ENCODE measurements around the gene NMNAT2. TPM values are rescaled to one million over a fixed set of nuclear protein-coding genes. Genes with fewer than 3 reads are reported as not detected.

NMNAT2 gene
- polyA plus RNA-seq, 1 experiment = 0.19 TPM

- Histone ChIP-seq H3K4me3 (ENCODE audit: low read depth, low read length) (no peak overlapping the region), H3K27ac (ENCODE audit: low read depth, low read length) (no peak overlapping the region), H3K9me3 (ENCODE audit: control insufficient read depth, insufficient read depth, low read length) (no peaks in the 10 kb centered on the region), H3K27me3 (ENCODE audit: control insufficient read depth, insufficient read depth, low read length) (no peaks in the 10 kb centered on the region)
- TF ChIP-seq, protein P1, sequence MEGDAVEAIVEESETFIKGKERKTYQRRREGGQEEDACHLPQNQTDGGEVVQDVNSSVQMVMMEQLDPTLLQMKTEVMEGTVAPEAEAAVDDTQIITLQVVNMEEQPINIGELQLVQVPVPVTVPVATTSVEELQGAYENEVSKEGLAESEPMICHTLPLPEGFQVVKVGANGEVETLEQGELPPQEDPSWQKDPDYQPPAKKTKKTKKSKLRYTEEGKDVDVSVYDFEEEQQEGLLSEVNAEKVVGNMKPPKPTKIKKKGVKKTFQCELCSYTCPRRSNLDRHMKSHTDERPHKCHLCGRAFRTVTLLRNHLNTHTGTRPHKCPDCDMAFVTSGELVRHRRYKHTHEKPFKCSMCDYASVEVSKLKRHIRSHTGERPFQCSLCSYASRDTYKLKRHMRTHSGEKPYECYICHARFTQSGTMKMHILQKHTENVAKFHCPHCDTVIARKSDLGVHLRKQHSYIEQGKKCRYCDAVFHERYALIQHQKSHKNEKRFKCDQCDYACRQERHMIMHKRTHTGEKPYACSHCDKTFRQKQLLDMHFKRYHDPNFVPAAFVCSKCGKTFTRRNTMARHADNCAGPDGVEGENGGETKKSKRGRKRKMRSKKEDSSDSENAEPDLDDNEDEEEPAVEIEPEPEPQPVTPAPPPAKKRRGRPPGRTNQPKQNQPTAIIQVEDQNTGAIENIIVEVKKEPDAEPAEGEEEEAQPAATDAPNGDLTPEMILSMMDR (IDR thresholded peaks at IDR 0.05; ENCODE audit: low read depth, low read length) = no peak
- ChIA-PET POLR2A (no interaction called here), CTCF (no interaction called here)
- DNase-seq (ENCODE audit: low read depth, low spot score) = no peak
Measured at GRCh38 chr1:183302452-183303322, 115.5 kb downstream of the NMNAT2 start.

DNA sequence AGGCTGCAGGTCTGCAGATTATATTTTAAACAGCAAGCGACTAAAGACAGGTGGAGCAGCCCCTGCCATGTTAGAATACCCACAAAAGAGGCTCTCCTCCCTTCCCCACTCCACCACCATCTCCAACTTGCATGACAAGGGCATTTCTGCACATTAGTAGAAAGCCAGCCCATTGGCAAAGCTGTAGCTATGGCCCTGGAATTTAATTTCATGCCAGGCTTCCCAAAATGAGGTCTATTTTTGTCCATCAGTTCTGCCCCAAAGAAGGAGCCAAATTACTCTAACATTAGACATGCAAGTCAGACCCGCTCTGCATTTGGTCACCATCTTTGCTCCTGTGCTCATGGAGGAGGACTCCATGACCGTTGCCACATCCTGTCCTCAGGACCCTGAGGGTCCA lies 116.9 kb downstream of the NMNAT2 start:
- POLR2A ChIA-PET = no interaction called here
- no peak overlapping the region for H3K27ac ChIP-seq (ENCODE audit: low read depth, low read length)

DNA sequence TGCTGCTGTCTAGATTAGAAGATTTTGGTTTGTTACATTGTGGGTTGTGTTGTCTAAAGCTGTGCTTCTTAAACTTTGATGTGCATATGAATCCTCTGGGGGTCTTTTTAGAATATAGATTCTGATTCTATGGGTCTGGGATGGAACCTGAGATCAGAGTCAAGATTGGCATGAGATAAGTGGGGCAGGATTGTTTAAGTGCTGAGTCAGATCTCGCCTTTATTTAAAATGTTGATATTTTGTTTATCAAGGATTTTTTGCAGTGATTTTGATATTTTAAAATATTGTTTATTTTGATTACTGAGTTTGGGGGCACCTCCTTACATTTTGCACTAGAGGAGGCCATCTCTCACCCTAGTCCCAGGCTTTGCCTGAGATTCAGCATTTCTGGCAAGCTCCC lies 117.4 kb downstream of the NMNAT2 start:
- TF ChIP-seq, protein P1 (IDR thresholded peaks at IDR 0.05; ENCODE audit: low read depth, low read length) = no peak
- CTCF ChIA-PET = no interaction called here

More for the DNA sequence above, 116.9 kb downstream of the NMNAT2 start:
- Histone ChIP-seq H3K4me3 (ENCODE audit: low read depth, low read length) (no peak overlapping the region), H3K9me3 (ENCODE audit: control insufficient read depth, insufficient read depth, low read length) (no peaks in the 10 kb centered on the region), H3K27me3 (ENCODE audit: control insufficient read depth, insufficient read depth, low read length) (no peaks in the 10 kb centered on the region)
- TF ChIP-seq, protein P1 (IDR thresholded peaks at IDR 0.05; ENCODE audit: low read depth, low read length) = no peak
- no peak for DNase-seq (ENCODE audit: low read depth, low spot score)
- CTCF ChIA-PET = no interaction called here

DNA sequence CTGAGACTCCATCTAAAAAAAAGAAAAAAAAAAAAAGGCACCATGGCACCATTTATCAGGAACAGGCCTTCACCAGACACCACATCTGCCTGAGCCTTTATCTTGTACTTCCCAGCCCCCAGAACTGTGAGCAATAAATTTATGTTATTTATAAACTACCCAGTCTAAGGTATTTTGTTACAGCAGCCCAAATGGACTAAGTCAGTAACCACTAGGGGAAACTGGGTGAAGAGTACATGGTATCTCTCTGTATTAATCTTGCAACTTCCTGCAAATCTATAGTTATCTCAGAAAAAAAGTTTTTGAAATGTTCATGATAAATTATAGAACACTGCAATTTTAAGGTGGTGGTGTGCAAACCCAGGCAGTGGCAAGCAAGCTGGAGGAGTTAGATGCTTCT lies 117.8 kb downstream of the NMNAT2 start:
- CTCF ChIA-PET = interaction anchor here (0.7 kb wide), 1 partner anchor 168 kb away, joined by 5 read pairs; no protein-coding TSS in a partner anchor
- no peaks in the 10 kb centered on the region for H3K9me3 ChIP-seq (ENCODE audit: control insufficient read depth, insufficient read depth, low read length)
- TF ChIP-seq, protein P1 (IDR thresholded peaks at IDR 0.05; ENCODE audit: low read depth, low read length) = no peak
- no peak overlapping the region for H3K27ac ChIP-seq (ENCODE audit: low read depth, low read length)
- H3K4me3 ChIP-seq (ENCODE audit: low read depth, low read length) = no peak overlapping the region
- no peaks in the 10 kb centered on the region for H3K27me3 ChIP-seq (ENCODE audit: control insufficient read depth, insufficient read depth, low read length)
- POLR2A ChIA-PET = no interaction called here
- DNase-seq (ENCODE audit: low read depth, low spot score) = no peak

More for the DNA sequence above, 117.4 kb downstream of the NMNAT2 start:
- no peak for DNase-seq (ENCODE audit: low read depth, low spot score)
- Histone ChIP-seq H3K27me3 (ENCODE audit: control insufficient read depth, insufficient read depth, low read length) (no peaks in the 10 kb centered on the region), H3K27ac (ENCODE audit: low read depth, low read length) (no peak overlapping the region), H3K9me3 (ENCODE audit: control insufficient read depth, insufficient read depth, low read length) (no peaks in the 10 kb centered on the region), H3K4me3 (ENCODE audit: low read depth, low read length) (no peak overlapping the region)
- POLR2A ChIA-PET = no interaction called here

DNA sequence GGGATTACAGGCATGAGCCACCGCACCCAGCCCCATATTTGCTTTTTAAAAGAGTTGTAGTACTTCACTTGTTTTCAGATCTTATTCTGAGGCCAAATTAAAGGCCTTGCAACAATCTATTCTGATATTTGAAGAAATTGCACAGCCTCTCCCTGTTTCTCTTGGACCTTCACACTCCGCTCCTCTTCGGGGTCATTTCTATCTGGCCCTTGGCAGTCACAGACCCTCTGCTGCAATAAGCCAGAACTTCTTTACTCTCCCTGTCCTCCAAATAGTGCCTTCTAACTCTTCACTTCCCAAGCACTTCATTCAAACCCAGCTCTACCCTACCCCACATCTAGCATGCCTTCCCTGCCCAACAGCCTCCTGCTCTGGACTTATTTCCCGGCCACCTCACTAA lies 121.4 kb downstream of the NMNAT2 start:
- Histone ChIP-seq H3K27ac (ENCODE audit: low read depth, low read length) (no peak overlapping the region), H3K4me3 (ENCODE audit: low read depth, low read length) (no peak overlapping the region), H3K9me3 (ENCODE audit: control insufficient read depth, insufficient read depth, low read length) (no peaks in the 10 kb centered on the region), H3K27me3 (ENCODE audit: control insufficient read depth, insufficient read depth, low read length) (no peaks in the 10 kb centered on the region)
- no peak for DNase-seq (ENCODE audit: low read depth, low spot score)
- POLR2A ChIA-PET = no interaction called here
- TF ChIP-seq, protein P1 (IDR thresholded peaks at IDR 0.05; ENCODE audit: low read depth, low read length) = no peak
- CTCF ChIA-PET = interaction anchor here (1.8 kb wide), 1 partner anchor 10 kb away, joined by 5 read pairs; no protein-coding TSS in a partner anchor

Data from AG04450 (cell line).